K562 treated with DMSO at 1 percent for 4 hours (cell line): ENCODE measurements around the gene SYAP1. TPM values are rescaled to one million over a fixed set of nuclear protein-coding genes. Genes with fewer than 3 reads are reported as not detected.

ENCODE experiments used
- total RNA-seq: library from RNA; unstranded; fragments of 300-600 nt; gene quantifications from 2 replicates; pipeline ENCODE4 v1.2.3, GENCODE V29; 2022; ENCODE audit not compliant: insufficient read depth

The SYAP1 gene, protein sequence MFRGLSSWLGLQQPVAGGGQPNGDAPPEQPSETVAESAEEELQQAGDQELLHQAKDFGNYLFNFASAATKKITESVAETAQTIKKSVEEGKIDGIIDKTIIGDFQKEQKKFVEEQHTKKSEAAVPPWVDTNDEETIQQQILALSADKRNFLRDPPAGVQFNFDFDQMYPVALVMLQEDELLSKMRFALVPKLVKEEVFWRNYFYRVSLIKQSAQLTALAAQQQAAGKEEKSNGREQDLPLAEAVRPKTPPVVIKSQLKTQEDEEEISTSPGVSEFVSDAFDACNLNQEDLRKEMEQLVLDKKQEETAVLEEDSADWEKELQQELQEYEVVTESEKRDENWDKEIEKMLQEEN
- total RNA-seq, result 15.5 and 16.7 TPM in 2 replicates

DNA sequence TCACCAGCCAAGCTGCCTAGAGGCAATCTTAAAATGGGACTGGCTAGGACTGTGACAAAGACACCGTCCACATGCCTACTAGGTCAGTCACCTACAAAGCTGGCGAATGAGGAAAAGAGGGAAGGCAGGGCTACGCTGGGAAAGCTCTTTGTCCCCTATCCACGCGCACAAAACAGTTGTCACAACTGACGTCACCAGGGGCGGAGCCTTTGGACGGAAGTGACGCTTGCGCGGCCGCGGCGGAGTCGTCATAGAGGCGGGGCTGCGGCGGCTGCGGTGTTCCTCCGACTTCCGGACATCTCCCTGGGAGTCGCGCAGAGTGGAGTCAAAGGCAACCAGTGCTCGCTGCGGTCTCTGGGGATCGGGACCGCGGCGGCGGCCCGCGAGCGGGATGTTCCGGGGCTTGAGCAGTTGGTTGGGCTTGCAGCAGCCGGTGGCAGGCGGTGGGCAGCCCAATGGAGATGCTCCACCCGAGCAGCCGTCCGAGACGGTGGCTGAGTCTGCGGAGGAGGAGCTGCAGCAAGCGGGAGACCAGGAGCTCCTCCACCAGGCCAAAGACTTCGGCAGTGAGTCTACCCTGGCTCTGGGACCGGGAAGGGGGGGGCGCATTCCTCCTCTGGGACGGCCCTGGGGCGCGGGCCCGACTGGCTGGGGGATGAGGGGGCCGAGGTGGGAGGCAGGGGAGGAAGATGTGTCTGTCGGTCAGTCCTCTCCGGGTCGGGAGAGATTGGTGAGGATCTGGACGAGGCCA is at the start of gene SYAP1:
Gene SYAP1, plus strand, starts transcription at position 279 of the 751 bp plus-strand sequence. Its CDS starts 113 bp downstream, at position 392.

DNA sequence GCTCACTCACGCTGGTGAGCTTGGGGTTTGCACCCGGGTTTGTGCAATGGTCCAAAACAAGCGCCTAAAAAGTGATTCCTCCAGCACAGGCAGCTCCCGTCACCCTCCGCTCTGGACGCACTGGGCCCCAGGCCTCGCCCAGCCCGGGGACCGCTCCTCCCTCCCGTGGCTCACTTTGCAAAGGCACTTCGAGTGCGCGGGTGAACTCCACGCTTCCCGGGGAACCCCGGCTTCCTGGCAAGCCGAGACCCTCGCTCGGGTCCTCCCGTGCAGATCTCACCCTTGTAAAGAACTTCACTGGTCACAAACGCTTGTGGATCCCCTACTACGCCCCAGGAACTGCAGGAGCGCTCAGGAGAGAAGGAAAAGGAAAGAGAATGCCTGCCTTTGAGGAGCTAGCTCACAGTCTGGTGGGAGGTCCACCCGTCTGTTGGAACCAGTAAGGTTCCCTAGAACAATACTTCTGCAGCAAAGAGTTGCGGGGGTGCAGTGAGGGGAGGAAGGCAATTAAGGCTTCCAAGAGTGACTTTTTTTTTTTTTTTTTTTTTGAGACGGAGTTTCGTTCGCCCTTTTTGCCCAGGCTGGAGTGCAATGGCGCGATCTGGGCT is 6.8 kb upstream of the SYAP1 start, which contains the start of gene CTPS2:
Gene CTPS2, minus strand, starts transcription at position 122 of the 608 bp plus-strand sequence. CDS start 9,767 bp downstream, outside the sequence.

DNA sequence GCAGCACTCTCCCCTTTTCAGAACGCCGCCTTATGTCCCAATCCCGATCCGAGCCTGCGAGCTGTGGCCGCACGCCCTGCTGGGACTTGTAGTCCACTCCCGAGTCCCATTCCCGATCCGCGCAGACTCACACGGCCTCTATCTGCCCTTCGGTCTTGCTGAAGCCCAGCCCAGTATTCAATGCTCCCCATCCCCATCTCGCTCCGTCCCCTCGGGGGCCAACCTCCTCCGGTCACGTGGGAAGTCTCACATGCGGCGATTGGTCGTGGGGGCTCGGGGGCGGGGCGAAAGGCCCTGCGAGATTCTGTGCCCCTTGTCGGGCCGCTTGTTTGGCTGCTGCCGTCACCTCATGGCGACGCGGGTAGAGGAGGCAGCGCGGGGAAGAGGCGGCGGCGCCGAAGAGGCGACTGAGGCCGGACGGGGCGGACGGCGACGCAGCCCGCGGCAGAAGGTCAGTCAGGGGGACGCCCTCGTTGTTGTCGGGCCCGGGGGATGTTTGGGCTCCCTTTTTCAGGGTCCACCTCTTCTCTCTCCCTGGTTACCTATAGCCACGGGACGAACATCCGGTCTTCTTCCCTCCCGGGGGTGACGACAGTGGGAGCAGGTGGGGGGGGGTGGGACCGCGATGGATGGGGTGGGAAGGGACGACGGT is 66.9 kb downstream of the SYAP1 start, which contains the start of gene TXLNG:
Gene TXLNG, plus strand, starts transcription at position 328 of the 652 bp plus-strand sequence. Its CDS starts 22 bp downstream, at position 350.

Other genes with a start within 250 kb of the SYAP1 start
- not detected in 2 replicates for gene S100G, start 69.5 kb upstream of the SYAP1 start, total RNA-seq
- gene CTPS2, start 6.9 kb upstream of the SYAP1 start, total RNA-seq, result 7.3 and 10.4 TPM in 2 replicates
- gene TXLNG, start 66.9 kb downstream of the SYAP1 start, total RNA-seq, result 12.0 and 14.4 TPM in 2 replicates
- 86.4 and 101 TPM in 2 replicates for gene RBBP7, start 150.8 kb downstream of the SYAP1 start, total RNA-seq
- gene REPS2, start 227.0 kb downstream of the SYAP1 start, total RNA-seq, result not detected in 2 replicates